ENCODE results near the gene CEP250.

DNA sequence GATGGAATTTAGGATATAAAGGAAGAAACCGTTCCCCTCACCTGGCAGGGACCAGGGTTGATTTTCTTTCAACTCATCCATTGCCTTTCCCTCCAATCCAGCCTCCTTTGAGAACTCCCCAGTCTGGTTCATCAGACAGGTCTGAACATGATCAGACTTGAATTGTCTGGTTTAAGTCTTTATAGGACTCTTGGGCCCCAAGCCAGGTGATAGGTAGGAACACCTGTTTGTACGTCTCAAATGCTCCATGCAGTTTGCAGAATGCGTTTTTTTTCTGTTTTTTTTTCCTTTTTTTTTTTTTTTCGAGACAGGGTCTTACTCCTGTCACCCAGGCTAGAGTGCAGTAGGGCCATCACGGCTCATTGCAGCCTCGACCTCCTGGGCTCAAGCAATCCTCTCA is 4.1 kb upstream of the CEP250 start:
- TF ChIP-seq, protein P1, sequence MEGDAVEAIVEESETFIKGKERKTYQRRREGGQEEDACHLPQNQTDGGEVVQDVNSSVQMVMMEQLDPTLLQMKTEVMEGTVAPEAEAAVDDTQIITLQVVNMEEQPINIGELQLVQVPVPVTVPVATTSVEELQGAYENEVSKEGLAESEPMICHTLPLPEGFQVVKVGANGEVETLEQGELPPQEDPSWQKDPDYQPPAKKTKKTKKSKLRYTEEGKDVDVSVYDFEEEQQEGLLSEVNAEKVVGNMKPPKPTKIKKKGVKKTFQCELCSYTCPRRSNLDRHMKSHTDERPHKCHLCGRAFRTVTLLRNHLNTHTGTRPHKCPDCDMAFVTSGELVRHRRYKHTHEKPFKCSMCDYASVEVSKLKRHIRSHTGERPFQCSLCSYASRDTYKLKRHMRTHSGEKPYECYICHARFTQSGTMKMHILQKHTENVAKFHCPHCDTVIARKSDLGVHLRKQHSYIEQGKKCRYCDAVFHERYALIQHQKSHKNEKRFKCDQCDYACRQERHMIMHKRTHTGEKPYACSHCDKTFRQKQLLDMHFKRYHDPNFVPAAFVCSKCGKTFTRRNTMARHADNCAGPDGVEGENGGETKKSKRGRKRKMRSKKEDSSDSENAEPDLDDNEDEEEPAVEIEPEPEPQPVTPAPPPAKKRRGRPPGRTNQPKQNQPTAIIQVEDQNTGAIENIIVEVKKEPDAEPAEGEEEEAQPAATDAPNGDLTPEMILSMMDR (optimal IDR thresholded peaks at IDR 0.05 in 1 of 3, IDR thresholded peaks at IDR 0.05 in 1 of 3, conservative IDR thresholded peaks at IDR 0.05 in 1 of 3; ENCODE audit: extremely low read depth in 1 of 3, insufficient read depth in 2 of 3, low read length in 3 of 3), result no peak
- TF ChIP-seq EZH2 (IDR thresholded peaks at IDR 0.05; ENCODE audit: low read length), result no peak
